ENCODE results near the gene TBC1D3B. TPM values are rescaled to one million over a fixed set of nuclear protein-coding genes. Genes with fewer than 3 reads are reported as not detected.
"Not testable (repeated sequence)": the region's sequence is repeated elsewhere in the genome, so short reads cannot be mapped to it uniquely, and the experiment has no call there.

TBC1D3B gene
- total RNA-seq, 1 experiment from 2014 or later: 7.4 TPM

GRCh38 chr17:36123431-36123830 lies 53.0 kb downstream of the TBC1D3B start:
- DNase-seq (ENCODE audit: low read depth, low spot score) (no peak), ATAC-seq (no peak)
- no peaks in the 10 kb centered on the region for H3K4me1 ChIP-seq (ENCODE audit: control insufficient read depth, insufficient read depth, low read length)
- ChIA-PET POLR2A (no interaction called here), CTCF (no interaction called here)
- no peak overlapping the region for H3K27ac ChIP-seq (ENCODE audit: low read length)
- intact Hi-C loops (cut with micrococcal nuclease; ENCODE audit: unreplicated experiment): no loop called here
- no peaks in the 10 kb centered on the region for H3K36me3 ChIP-seq (ENCODE audit: control insufficient read depth, insufficient read depth, low read length)
- H3K27me3 ChIP-seq (ENCODE audit: control insufficient read depth, insufficient read depth, low read length): no peaks in the 10 kb centered on the region
- BruUV-seq (replicated peaks): no TSS peak
- no peak for TF ChIP-seq CTCF (IDR thresholded peaks at IDR 0.05)
- no peak for TF ChIP-seq TCF7L2 (IDR thresholded peaks at IDR 0.05; ENCODE audit: low read depth, low read length)
- TF ChIP-seq REST (IDR thresholded peaks at IDR 0.05; ENCODE audit: insufficient read depth in 1 of 2, low read depth in 2 of 2, low read length in 1 of 2): no peak
- in situ Hi-C loops (cut with HindIII; ENCODE audit: low pct_unique_long_range_greater_than_20kb, low sequenced_read_pairs): no loop called here
- H3K9me3 ChIP-seq (ENCODE audit: control insufficient read depth, insufficient read depth, low read depth, low read length): no peaks in the 10 kb centered on the region
- no peak overlapping the region for H3K4me3 ChIP-seq (ENCODE audit: low read depth in 2 of 2, low read length in 2 of 2)

GRCh38 chr17:36121099-36121498 lies 55.3 kb downstream of the TBC1D3B start:
- BruUV-seq (replicated peaks); H3K9me3 ChIP-seq (ENCODE audit: control insufficient read depth, insufficient read depth, low read depth, low read length); intact Hi-C loops (cut with micrococcal nuclease; ENCODE audit: unreplicated experiment); ATAC-seq; DNase-seq (ENCODE audit: low read depth, low spot score); H3K27me3 ChIP-seq (ENCODE audit: control insufficient read depth, insufficient read depth, low read length); in situ Hi-C loops (cut with HindIII; ENCODE audit: low pct_unique_long_range_greater_than_20kb, low sequenced_read_pairs); H3K4me3 ChIP-seq (ENCODE audit: low read depth in 2 of 2, low read length in 2 of 2); H3K36me3 ChIP-seq (ENCODE audit: control insufficient read depth, insufficient read depth, low read length); H3K4me1 ChIP-seq (ENCODE audit: control insufficient read depth, insufficient read depth, low read length); POLR2A ChIA-PET; CTCF ChIA-PET; H3K27ac ChIP-seq (ENCODE audit: low read length): not testable (repeated sequence)

- Histone ChIP-seq H3K9me3 (ENCODE audit: control insufficient read depth, insufficient read depth, low read depth, low read length) (no peaks in the 10 kb centered on the region), H3K27ac (ENCODE audit: low read length) (no peak overlapping the region), H3K27me3 (ENCODE audit: control insufficient read depth, insufficient read depth, low read length) (no peaks in the 10 kb centered on the region), H3K4me3 (ENCODE audit: low read depth in 2 of 2, low read length in 2 of 2) (no peak overlapping the region), H3K36me3 (ENCODE audit: control insufficient read depth, insufficient read depth, low read length) (no peaks in the 10 kb centered on the region), H3K4me1 (ENCODE audit: control insufficient read depth, insufficient read depth, low read length) (no peaks in the 10 kb centered on the region)
- ChIA-PET POLR2A (no interaction called here), CTCF (no interaction called here)
- intact Hi-C loops (cut with micrococcal nuclease; ENCODE audit: unreplicated experiment): no loop called here
- no TSS peak for BruUV-seq (replicated peaks)
- in situ Hi-C loops (cut with HindIII; ENCODE audit: low pct_unique_long_range_greater_than_20kb, low sequenced_read_pairs): no loop called here
- DNase-seq (ENCODE audit: low read depth, low spot score): no peak
- ATAC-seq: no peak
- no peak for TF ChIP-seq SIN3A (IDR thresholded peaks at IDR 0.05; ENCODE audit: borderline replicate concordance, insufficient read depth, low read depth, low read length)
- no peak for TF ChIP-seq REST (IDR thresholded peaks at IDR 0.05; ENCODE audit: insufficient read depth in 1 of 2, low read depth in 2 of 2, low read length in 1 of 2)
- TF ChIP-seq TCF7L2 (IDR thresholded peaks at IDR 0.05; ENCODE audit: low read depth, low read length): no peak
- no peak for TF ChIP-seq POLR2AphosphoS5 (IDR thresholded peaks at IDR 0.05; ENCODE audit: low read depth, low read length)
- TF ChIP-seq CTCF (IDR thresholded peaks at IDR 0.05): no peak
Measured at GRCh38 chr17:36120221-36120620, 56.2 kb downstream of the TBC1D3B start.

Data from Panc1 (cell line).